ENCODE results near the gene PKN3. TPM values are rescaled to one million over a fixed set of nuclear protein-coding genes. Genes with fewer than 3 reads are reported as not detected.

PKN3 gene
- total and polyA plus RNA-seq, 2 of the 13 experiments (the other 11 are each of a cell fraction or from before 2014, with no cell fraction given) = 10.5 to 13.2 TPM

GRCh38 chr9:128723866-128724743 lies 21.8 kb downstream of the PKN3 start, which contains the start of gene ZDHHC12 (continued):
- TF ChIP-seq ZBED4 (CRISPR knock-in tag; IDR thresholded peaks at IDR 0.05; ENCODE audit: borderline replicate concordance) (no peak), PAWR (CRISPR knock-in tag; IDR thresholded peaks at IDR 0.05; ENCODE audit: borderline replicate concordance) (no peak), POLR2AphosphoS5 (IDR thresholded peaks at IDR 0.05; ENCODE audit: low read depth, low read length) (peak; percentile 77), FUBP1 (CRISPR knock-in tag; IDR thresholded peaks at IDR 0.05; ENCODE audit: borderline replicate concordance) (0 out of 2 replicates have a peak, but pooled peaks have one; percentile 54), ZFP36L2 (CRISPR knock-in tag; IDR thresholded peaks at IDR 0.05) (no peak), CREB1 (IDR thresholded peaks at IDR 0.05) (0 out of 2 replicates have a peak, but pooled peaks have one; percentile 41), CREB1 (CRISPR knock-in tag; IDR thresholded peaks at IDR 0.05) (no peak), ZNF773 (CRISPR knock-in tag; IDR thresholded peaks at IDR 0.05; ENCODE audit: borderline replicate concordance) (no peak), ZNF3 (CRISPR knock-in tag; IDR thresholded peaks at IDR 0.05) (0 out of 2 replicates have a peak, but pooled peaks have one; percentile 52), FOXA1 (IDR thresholded peaks at IDR 0.05) (no peak), FOXA1 (CRISPR knock-in tag; IDR thresholded peaks at IDR 0.05) (no peak), NR2F6 (IDR thresholded peaks at IDR 0.05) (no peak), NR2F6 (CRISPR knock-in tag; IDR thresholded peaks at IDR 0.05) (no peak), SOX13 (IDR thresholded peaks at IDR 0.05) (no peak), SOX13 (CRISPR knock-in tag; conservative IDR thresholded peaks at IDR 0.05 in 1 of 2, IDR thresholded peaks at IDR 0.05 in 1 of 2) (no peak), ZFY (CRISPR knock-in tag; IDR thresholded peaks at IDR 0.05) (peak; percentile 74), HHEX (CRISPR knock-in tag; IDR thresholded peaks at IDR 0.05) (no peak), NONO (IDR thresholded peaks at IDR 0.05) (no peak), NONO (CRISPR knock-in tag; conservative IDR thresholded peaks at IDR 0.05) (peak; percentile 52; the same call in 1 of the 2 replicates), PCBP2 (optimal IDR thresholded peaks at IDR 0.05; ENCODE audit: low read depth, low read length, poor library complexity, severe bottlenecking) (no peak)
- TF ChIP-seq, protein P1, sequence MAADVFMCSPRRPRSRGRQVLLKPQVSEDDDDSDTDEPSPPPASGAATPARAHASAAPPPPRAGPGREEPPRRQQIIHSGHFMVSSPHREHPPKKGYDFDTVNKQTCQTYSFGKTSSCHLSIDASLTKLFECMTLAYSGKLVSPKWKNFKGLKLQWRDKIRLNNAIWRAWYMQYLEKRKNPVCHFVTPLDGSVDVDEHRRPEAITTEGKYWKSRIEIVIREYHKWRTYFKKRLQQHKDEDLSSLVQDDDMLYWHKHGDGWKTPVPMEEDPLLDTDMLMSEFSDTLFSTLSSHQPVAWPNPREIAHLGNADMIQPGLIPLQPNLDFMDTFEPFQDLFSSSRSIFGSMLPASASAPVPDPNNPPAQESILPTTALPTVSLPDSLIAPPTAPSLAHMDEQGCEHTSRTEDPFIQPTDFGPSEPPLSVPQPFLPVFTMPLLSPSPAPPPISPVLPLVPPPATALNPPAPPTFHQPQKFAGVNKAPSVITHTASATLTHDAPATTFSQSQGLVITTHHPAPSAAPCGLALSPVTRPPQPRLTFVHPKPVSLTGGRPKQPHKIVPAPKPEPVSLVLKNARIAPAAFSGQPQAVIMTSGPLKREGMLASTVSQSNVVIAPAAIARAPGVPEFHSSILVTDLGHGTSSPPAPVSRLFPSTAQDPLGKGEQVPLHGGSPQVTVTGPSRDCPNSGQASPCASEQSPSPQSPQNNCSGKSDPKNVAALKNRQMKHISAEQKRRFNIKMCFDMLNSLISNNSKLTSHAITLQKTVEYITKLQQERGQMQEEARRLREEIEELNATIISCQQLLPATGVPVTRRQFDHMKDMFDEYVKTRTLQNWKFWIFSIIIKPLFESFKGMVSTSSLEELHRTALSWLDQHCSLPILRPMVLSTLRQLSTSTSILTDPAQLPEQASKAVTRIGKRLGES (CRISPR knock-in tag; IDR thresholded peaks at IDR 0.05; ENCODE audit: borderline replicate concordance) = no peak
- TF ChIP-seq, protein P2, sequence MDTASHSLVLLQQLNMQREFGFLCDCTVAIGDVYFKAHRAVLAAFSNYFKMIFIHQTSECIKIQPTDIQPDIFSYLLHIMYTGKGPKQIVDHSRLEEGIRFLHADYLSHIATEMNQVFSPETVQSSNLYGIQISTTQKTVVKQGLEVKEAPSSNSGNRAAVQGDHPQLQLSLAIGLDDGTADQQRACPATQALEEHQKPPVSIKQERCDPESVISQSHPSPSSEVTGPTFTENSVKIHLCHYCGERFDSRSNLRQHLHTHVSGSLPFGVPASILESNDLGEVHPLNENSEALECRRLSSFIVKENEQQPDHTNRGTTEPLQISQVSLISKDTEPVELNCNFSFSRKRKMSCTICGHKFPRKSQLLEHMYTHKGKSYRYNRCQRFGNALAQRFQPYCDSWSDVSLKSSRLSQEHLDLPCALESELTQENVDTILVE (CRISPR knock-in tag; IDR thresholded peaks at IDR 0.05) = peak; percentile 9; the same call in 1 of the 2 replicates
